ENCODE data around the gene CCDC33. TPM values are rescaled to one million over a fixed set of nuclear protein-coding genes. Genes with fewer than 3 reads are reported as not detected.

The CCDC33 gene
- total and polyA plus RNA-seq, 10 of the 15 experiments (the other 5 are each of a cell fraction or from before 2014, with no cell fraction given): 0.57 to 5.8 (median 4.3) TPM

DNA sequence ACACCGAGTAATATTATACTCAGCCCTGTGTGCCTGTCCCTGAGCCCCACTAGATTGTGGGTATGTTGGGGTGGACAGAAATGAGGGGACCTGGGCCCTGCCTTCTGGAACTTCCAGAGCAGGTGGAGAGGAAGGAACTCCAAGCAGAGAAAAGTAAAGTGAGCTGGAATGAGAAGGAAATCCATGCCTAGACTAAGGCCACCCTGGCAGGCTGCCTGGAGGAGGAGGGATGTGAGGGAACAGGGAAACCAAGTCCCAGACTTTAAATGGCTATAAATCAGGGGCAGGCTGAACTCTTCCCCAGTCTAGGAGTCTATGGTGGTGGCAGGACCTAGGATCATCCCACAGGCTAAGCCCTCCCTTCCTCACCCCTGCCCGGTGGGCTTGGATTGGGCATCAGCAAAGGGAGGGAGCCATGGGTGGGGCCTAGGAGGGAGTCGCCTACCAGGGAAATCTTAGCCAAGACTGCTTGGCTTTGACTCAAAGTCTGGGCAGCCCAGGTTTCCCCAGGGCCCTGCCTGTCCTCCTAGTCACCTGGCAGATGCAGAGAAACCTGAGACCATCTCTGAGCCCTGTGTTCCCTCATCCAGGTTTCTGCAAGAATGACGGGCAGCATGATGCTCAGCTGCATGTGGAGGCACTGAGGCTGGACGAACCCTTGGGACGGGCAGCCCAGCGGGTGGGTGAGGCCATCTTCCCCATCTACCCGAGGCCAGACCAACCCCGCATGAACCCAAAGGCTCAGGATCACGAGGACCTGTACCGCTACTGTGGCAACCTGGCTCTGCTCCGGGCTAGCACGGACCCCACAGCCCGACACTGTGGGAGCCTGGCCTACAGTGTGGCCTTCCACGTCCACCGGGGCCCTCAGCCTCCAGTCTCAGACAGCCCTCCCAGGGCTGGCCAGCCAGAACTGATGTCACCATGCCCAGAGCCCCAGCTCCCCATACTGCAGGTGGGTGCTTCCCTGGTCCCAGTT, 17.9 kb upstream of the CCDC33 start:
- SMC1A ChIA-PET (ENCODE audit: uncharacterized antibody, unreplicated experiment): no interaction called here
- H3K9ac ChIP-seq (ENCODE audit: control insufficient read depth, insufficient read depth, low read length): no peak overlapping the region
- H3K27me3 ChIP-seq (replicated peaks in 1 of 2; ENCODE audit: control insufficient read depth in 2 of 2, insufficient read depth in 2 of 2, low read length in 1 of 2): peaks cover 0 to 8% of the 10 kb centered on the region in 2 experiments; a peak in 2 of 4 replicates
- RAD21 ChIA-PET (ENCODE audit: unreplicated experiment): no interaction called here
- no peaks in the 10 kb centered on the region for H3K9me3 ChIP-seq (replicated peaks; ENCODE audit: control insufficient read depth, insufficient read depth, low read length)
- no peak for TF ChIP-seq ZNF622 (IDR thresholded peaks at IDR 0.05)
- no peak for TF ChIP-seq NFYA (IDR thresholded peaks at IDR 0.05; ENCODE audit: borderline replicate concordance, low read depth, low read length)
- TF ChIP-seq, protein P1, sequence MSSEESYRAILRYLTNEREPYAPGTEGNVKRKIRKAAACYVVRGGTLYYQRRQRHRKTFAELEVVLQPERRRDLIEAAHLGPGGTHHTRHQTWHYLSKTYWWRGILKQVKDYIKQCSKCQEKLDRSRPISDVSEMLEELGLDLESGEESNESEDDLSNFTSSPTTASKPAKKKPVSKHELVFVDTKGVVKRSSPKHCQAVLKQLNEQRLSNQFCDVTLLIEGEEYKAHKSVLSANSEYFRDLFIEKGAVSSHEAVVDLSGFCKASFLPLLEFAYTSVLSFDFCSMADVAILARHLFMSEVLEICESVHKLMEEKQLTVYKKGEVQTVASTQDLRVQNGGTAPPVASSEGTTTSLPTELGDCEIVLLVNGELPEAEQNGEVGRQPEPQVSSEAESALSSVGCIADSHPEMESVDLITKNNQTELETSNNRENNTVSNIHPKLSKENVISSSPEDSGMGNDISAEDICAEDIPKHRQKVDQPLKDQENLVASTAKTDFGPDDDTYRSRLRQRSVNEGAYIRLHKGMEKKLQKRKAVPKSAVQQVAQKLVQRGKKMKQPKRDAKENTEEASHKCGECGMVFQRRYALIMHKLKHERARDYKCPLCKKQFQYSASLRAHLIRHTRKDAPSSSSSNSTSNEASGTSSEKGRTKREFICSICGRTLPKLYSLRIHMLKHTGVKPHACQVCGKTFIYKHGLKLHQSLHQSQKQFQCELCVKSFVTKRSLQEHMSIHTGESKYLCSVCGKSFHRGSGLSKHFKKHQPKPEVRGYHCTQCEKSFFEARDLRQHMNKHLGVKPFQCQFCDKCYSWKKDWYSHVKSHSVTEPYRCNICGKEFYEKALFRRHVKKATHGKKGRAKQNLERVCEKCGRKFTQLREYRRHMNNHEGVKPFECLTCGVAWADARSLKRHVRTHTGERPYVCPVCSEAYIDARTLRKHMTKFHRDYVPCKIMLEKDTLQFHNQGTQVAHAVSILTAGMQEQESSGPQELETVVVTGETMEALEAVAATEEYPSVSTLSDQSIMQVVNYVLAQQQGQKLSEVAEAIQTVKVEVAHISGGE (CRISPR knock-in tag; IDR thresholded peaks at IDR 0.05): no peak
- no peak for TF ChIP-seq KLF5 (IDR thresholded peaks at IDR 0.05; ENCODE audit: partially characterized antibody)
- TF ChIP-seq MXI1 (IDR thresholded peaks at IDR 0.05; ENCODE audit: low read depth, low read length): no peak
- TF ChIP-seq, protein P2, sequence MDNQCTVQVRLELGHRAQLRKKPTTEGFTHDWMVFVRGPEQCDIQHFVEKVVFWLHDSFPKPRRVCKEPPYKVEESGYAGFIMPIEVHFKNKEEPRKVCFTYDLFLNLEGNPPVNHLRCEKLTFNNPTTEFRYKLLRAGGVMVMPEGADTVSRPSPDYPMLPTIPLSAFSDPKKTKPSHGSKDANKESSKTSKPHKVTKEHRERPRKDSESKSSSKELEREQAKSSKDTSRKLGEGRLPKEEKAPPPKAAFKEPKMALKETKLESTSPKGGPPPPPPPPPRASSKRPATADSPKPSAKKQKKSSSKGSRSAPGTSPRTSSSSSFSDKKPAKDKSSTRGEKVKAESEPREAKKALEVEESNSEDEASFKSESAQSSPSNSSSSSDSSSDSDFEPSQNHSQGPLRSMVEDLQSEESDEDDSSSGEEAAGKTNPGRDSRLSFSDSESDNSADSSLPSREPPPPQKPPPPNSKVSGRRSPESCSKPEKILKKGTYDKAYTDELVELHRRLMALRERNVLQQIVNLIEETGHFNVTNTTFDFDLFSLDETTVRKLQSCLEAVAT (IDR thresholded peaks at IDR 0.05): no peak
- H3K27ac ChIP-seq (ENCODE audit: control insufficient read depth, insufficient read depth): no peak overlapping the region
- no TSS peak for BruUV-seq (replicated peaks)
- in situ Hi-C loops (cut with MboI): no loop called here
- POLR2A ChIA-PET: interaction anchor here (0.6 kb wide), 1 partner anchor 764 kb away, joined by 4 read pairs; no protein-coding TSS in a partner anchor
- WGBS (ENCODE audit: insufficient coverage, insufficient replicate concordance, low lambda C conversion rate, missing lambda C conversion rate): 57% methylated on average over 16 of the region's 16 CpGs
- H3K4me2 ChIP-seq (ENCODE audit: control insufficient read depth, insufficient read depth): no peak overlapping the region
- CTCF ChIA-PET: interaction anchor here (0.5 kb wide), 1 partner anchor 50 kb away, joined by 4 read pairs; no protein-coding TSS in a partner anchor
- no peak for ATAC-seq
- H4K20me1 ChIP-seq (ENCODE audit: control insufficient read depth, insufficient read depth): no peaks in the 10 kb centered on the region
- H3K4me3 ChIP-seq: no peak overlapping the region
- peaks cover 16% of the 10 kb centered on the region for H3K4me1 ChIP-seq (ENCODE audit: control insufficient read depth, insufficient read depth, low read length)
- DNase-seq (ENCODE audit: low read depth, low spot score): no peak
- FAIRE-seq: no peak
- intact Hi-C loops (cut with micrococcal nuclease; ENCODE audit: unreplicated experiment): no loop called here
- no peaks in the 10 kb centered on the region for H3K36me3 ChIP-seq (ENCODE audit: control insufficient read depth in 2 of 2, insufficient read depth in 2 of 2, low read length in 1 of 2)
- H2AFZ ChIP-seq (ENCODE audit: control insufficient read depth, low read depth, low read length): no peak overlapping the region
- no peaks in the 10 kb centered on the region for H3K79me2 ChIP-seq (ENCODE audit: control insufficient read depth, insufficient read depth, low read length)

Measured in GM12878 (cell line).